ENCODE measurements around the gene NUDT22. TPM values are rescaled to one million over a fixed set of nuclear protein-coding genes. Genes with fewer than 3 reads are reported as not detected.

NUDT22 gene
- total and polyA plus RNA-seq, 2 donors (not counting 1 experiment from before 2014, with no cell fraction given): 104 to 139 TPM

DNA sequence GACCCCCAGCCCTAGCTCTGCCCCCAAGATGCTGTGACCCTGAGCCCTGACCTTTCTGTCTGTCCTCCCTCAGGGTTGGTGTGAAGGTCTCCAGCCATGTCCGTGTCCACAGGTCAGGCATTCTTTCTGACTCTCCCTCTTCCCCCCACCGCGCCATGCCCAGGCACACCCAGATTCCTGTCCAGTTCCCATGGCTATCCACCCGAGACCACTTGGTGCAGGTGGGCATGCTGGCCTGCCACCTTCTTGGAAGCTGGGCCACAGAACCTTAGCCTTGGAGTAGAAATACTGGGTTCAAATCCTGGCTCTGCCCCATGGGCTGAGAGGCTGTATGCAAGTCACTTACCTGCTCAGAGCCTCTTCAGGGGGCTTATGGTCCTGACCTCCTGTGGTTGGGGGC lies 23.0 kb downstream of the NUDT22 start:
- no peak for DNase-seq
- intact Hi-C loops (cut with micrococcal nuclease): no loop called here
- Histone ChIP-seq H3K4me2 (replicated peaks; ENCODE audit: low read depth, low read length, poor library complexity, severe bottlenecking) (no peak overlapping the region), H3K27me3 (replicated peaks in 1 of 4; ENCODE audit: control extremely low read depth in 1 of 4, control insufficient read depth in 3 of 4, insufficient read depth in 4 of 4, low read length in 3 of 4) (no peaks in the 10 kb centered on the region), H3K27ac (ENCODE audit: low read length in 2 of 2) (no peak overlapping the region), H3K9me3 (ENCODE audit: control extremely low read depth in 1 of 3, control insufficient read depth in 2 of 3, insufficient read depth in 1 of 3, low read length in 2 of 3) (no peaks in the 10 kb centered on the region), H3K4me1 (ENCODE audit: control insufficient read depth in 2 of 2, insufficient read depth in 2 of 2, low read length in 2 of 2) (peaks cover 27 to 51% of the 10 kb centered on the region in 2 donors), H4K20me1 (ENCODE audit: control insufficient read depth, insufficient read depth, low read length, poor library complexity, severe bottlenecking) (no peaks in the 10 kb centered on the region), H3K79me2 (ENCODE audit: control insufficient read depth, insufficient read depth, low read length) (peaks cover 4% of the 10 kb centered on the region), H3K9ac (ENCODE audit: low read length) (no peak overlapping the region), H2AFZ (ENCODE audit: insufficient read depth, low read depth, low read length, poor library complexity, severe bottlenecking) (no peak overlapping the region), H3K36me3 (replicated peaks in 1 of 2; ENCODE audit: control extremely low read depth in 1 of 2, control insufficient read depth in 1 of 2, extremely low read depth in 1 of 2, insufficient read depth in 2 of 2, low read length in 1 of 2) (peaks cover 0 to 2% of the 10 kb centered on the region in 2 experiments), H3K4me3 (ENCODE audit: control extremely low read depth in 1 of 5, extremely low read depth in 1 of 5, insufficient read depth in 1 of 5, low read depth in 2 of 5, low read length in 4 of 5) (no peak overlapping the region)
- Mint-ChIP-seq H3K4me3 (peak overlapping the region; percentile 67), H3K4me1 (peaks cover 33% of the 10 kb centered on the region), H3K27me3 (no peaks in the 10 kb centered on the region), H3K27ac (peak overlapping the region; percentile 20), H3K9me3 (ENCODE audit: insufficient read depth) (no peaks in the 10 kb centered on the region)
- 100% methylated on average over 4 of the region's 4 CpGs for WGBS (ENCODE audit: insufficient coverage)
- no peak for ATAC-seq (ENCODE audit: low read depth)
- TF ChIP-seq, protein P1, sequence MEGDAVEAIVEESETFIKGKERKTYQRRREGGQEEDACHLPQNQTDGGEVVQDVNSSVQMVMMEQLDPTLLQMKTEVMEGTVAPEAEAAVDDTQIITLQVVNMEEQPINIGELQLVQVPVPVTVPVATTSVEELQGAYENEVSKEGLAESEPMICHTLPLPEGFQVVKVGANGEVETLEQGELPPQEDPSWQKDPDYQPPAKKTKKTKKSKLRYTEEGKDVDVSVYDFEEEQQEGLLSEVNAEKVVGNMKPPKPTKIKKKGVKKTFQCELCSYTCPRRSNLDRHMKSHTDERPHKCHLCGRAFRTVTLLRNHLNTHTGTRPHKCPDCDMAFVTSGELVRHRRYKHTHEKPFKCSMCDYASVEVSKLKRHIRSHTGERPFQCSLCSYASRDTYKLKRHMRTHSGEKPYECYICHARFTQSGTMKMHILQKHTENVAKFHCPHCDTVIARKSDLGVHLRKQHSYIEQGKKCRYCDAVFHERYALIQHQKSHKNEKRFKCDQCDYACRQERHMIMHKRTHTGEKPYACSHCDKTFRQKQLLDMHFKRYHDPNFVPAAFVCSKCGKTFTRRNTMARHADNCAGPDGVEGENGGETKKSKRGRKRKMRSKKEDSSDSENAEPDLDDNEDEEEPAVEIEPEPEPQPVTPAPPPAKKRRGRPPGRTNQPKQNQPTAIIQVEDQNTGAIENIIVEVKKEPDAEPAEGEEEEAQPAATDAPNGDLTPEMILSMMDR (IDR thresholded peaks at IDR 0.05): no peak
- TF ChIP-seq EZH2 (IDR thresholded peaks at IDR 0.05; ENCODE audit: borderline replicate concordance, insufficient read depth, low read depth, low read length, poor library complexity, severe bottlenecking): no peak
- ChIA-PET POLR2A (interaction anchor here (0.7 to 1.8 kb wide), 3 partner anchors 27 to 69 kb away, joined by 3 to 5 read pairs (median 3); partner anchors contain the start of gene PRDX5), CTCF (interaction anchor here (1.2 to 10.4 kb wide), 6 partner anchors 10 to 56 kb away, joined by 3 to 141 read pairs (median 20); partner anchors contain the start of genes CATSPERZ and FERMT3)

GRCh38 chr11:64249563-64250414 lies 23.7 kb downstream of the NUDT22 start:
- H3K27ac ChIP-seq (ENCODE audit: low read length in 2 of 2): no peak overlapping the region
- H2AFZ ChIP-seq (ENCODE audit: insufficient read depth, low read depth, low read length, poor library complexity, severe bottlenecking): no peak overlapping the region
- H3K36me3 ChIP-seq (replicated peaks in 1 of 2; ENCODE audit: control extremely low read depth in 1 of 2, control insufficient read depth in 1 of 2, extremely low read depth in 1 of 2, insufficient read depth in 2 of 2, low read length in 1 of 2): no peaks in the 10 kb centered on the region
- H4K20me1 ChIP-seq (ENCODE audit: control insufficient read depth, insufficient read depth, low read length, poor library complexity, severe bottlenecking): no peaks in the 10 kb centered on the region
- ATAC-seq (ENCODE audit: low read depth) (no peak), DNase-seq (no peak)
- peaks cover 33% of the 10 kb centered on the region for H3K4me1 Mint-ChIP-seq
- 81% methylated on average over 4 of the region's 8 CpGs for WGBS (ENCODE audit: insufficient coverage)
- H3K4me3 ChIP-seq (ENCODE audit: control extremely low read depth in 1 of 5, extremely low read depth in 1 of 5, insufficient read depth in 1 of 5, low read depth in 2 of 5, low read length in 4 of 5): no peak overlapping the region
- intact Hi-C loops (cut with micrococcal nuclease): no loop called here
- TF ChIP-seq EZH2 (IDR thresholded peaks at IDR 0.05; ENCODE audit: borderline replicate concordance, insufficient read depth, low read depth, low read length, poor library complexity, severe bottlenecking): no peak
- TF ChIP-seq, protein P1 (IDR thresholded peaks at IDR 0.05): no peak
- no peaks in the 10 kb centered on the region for H3K27me3 Mint-ChIP-seq
- H3K9ac ChIP-seq (ENCODE audit: low read length): no peak overlapping the region
- H3K27me3 ChIP-seq (replicated peaks in 1 of 4; ENCODE audit: control extremely low read depth in 1 of 4, control insufficient read depth in 3 of 4, insufficient read depth in 4 of 4, low read length in 3 of 4): no peaks in the 10 kb centered on the region
- H3K27ac Mint-ChIP-seq: peak overlapping the region; percentile 20
- no peak overlapping the region for H3K4me2 ChIP-seq (replicated peaks; ENCODE audit: low read depth, low read length, poor library complexity, severe bottlenecking)
- no peaks in the 10 kb centered on the region for H3K9me3 ChIP-seq (ENCODE audit: control extremely low read depth in 1 of 3, control insufficient read depth in 2 of 3, insufficient read depth in 1 of 3, low read length in 2 of 3)
- H3K9me3 Mint-ChIP-seq (ENCODE audit: insufficient read depth): no peaks in the 10 kb centered on the region
- H3K4me3 Mint-ChIP-seq: peak overlapping the region; percentile 59
- ChIA-PET POLR2A (interaction anchor here (0.6 to 1.8 kb wide), 7 partner anchors 9 to 68 kb away, joined by 3 to 5 read pairs (median 3); partner anchors contain the start of genes FKBP2 and PRDX5), CTCF (interaction anchor here (0.7 to 10.4 kb wide), 14 partner anchors 8 to 55 kb away, joined by 3 to 141 read pairs (median 6); partner anchors contain the start of genes CATSPERZ, DNAJC4, FERMT3 and FKBP2)
- peaks cover 26 to 50% of the 10 kb centered on the region in 2 donors for H3K4me1 ChIP-seq (ENCODE audit: control insufficient read depth in 2 of 2, insufficient read depth in 2 of 2, low read length in 2 of 2)
- peaks cover 4% of the 10 kb centered on the region for H3K79me2 ChIP-seq (ENCODE audit: control insufficient read depth, insufficient read depth, low read length)
